H1 (cell line): ENCODE results near the gene GREB1.

Source experiments
- BACH1 ChIP-seq: IDR thresholded peaks from 2 replicates; pipeline ENCODE4 v1.6.1; 2012; ENCODE audit warnings: low read length, improper control_type of control experiment
- CTCF ChIP-seq, 3 experiments: IDR thresholded peaks; 1 replicate in 2 of 3; 2 replicates in 1 of 3; pipeline versions ENCODE4 v1.5.1 to v1.6.1; 2011; ENCODE audit warnings: low read length in 3 of 3, mild to moderate bottlenecking in 3 of 3, inconsistent platforms in 2 of 3, low read depth in 1 of 3, moderate library complexity in 1 of 3; ENCODE audit not compliant: insufficient read depth in 1 of 3; ENCODE audit errors: control extremely low read depth in 1 of 3
- POLR2AphosphoS5 ChIP-seq: IDR thresholded peaks from 2 replicates; pipeline ENCODE4 v1.6.1; 2011; ENCODE audit warnings: low read depth, low read length
- RAD21 ChIP-seq, 2 experiments: IDR thresholded peaks in 1 of 2; conservative IDR thresholded peaks in 1 of 2; 2 replicates each; pipeline ENCODE4 v1.6.1; 2011; ENCODE audit warnings: low read depth in 2 of 2, low read length in 2 of 2, improper control_type of control experiment in 1 of 2, inconsistent platforms in 1 of 2, mild to moderate bottlenecking in 1 of 2, moderate library complexity in 1 of 2
- SAP30 ChIP-seq: fragments of 300-600 bp; sonication (generic); IDR thresholded peaks from 2 replicates; pipeline ENCODE4 v1.7.1; 2012; ENCODE audit warnings: low read length, moderate library complexity, mild to moderate bottlenecking, inconsistent platforms; ENCODE audit not compliant: insufficient read depth, insufficient replicate concordance
- TAF7 ChIP-seq: optimal IDR thresholded peaks from 2 replicates; pipeline ENCODE3; 2011; ENCODE audit warnings: low read depth, mild to moderate bottlenecking, inconsistent platforms, low read length, moderate library complexity, borderline replicate concordance
- TBP ChIP-seq: IDR thresholded peaks from 2 replicates; pipeline ENCODE4 v1.6.1; 2011; ENCODE audit warnings: low read depth, low read length, improper control_type of control experiment
- TCF12 ChIP-seq: IDR thresholded peaks from 2 replicates; pipeline ENCODE4 v1.6.1; 2011; ENCODE audit warnings: low read depth, mild to moderate bottlenecking, low read length
- YY1 ChIP-seq: IDR thresholded peaks from 2 replicates; pipeline ENCODE4 v1.6.1; 2011; ENCODE audit warnings: low read depth, mild to moderate bottlenecking, low read length

GRCh38 chr2:11667194-11667593, 133.3 kb downstream of the GREB1 start:
- TF ChIP-seq CTCF (IDR thresholded peaks at IDR 0.05; ENCODE audit: control extremely low read depth in 1 of 3, insufficient read depth in 1 of 3, low read depth in 1 of 3, low read length in 3 of 3) (no peak), SAP30 (no peak), POLR2AphosphoS5 (no peak), BACH1 (no peak), TCF12 (no peak), TAF7 (no peak), YY1 (no peak), RAD21 (IDR thresholded peaks at IDR 0.05 in 1 of 2, conservative IDR thresholded peaks at IDR 0.05 in 1 of 2; ENCODE audit: low read depth in 2 of 2, low read length in 2 of 2) (no peak), TBP (no peak)
